ENCODE results near the gene SLC7A11. TPM values are rescaled to one million over a fixed set of nuclear protein-coding genes. Genes with fewer than 3 reads are reported as not detected.

The SLC7A11 gene
- total and polyA plus RNA-seq, 2 experiments from 2014 or later = 10.0 to 33.9 TPM

- Mint-ChIP-seq H3K9me3 (no peaks in the 10 kb centered on the region; the same call in 2 of the 3 replicates), H3K27ac (no peak overlapping the region), H3K4me1 (peaks cover 26% of the 10 kb centered on the region), H3K4me3 (no peak overlapping the region), H3K27me3 (ENCODE audit: insufficient read depth, low read depth, poor library complexity) (peaks cover 2% of the 10 kb centered on the region), H3K36me3 (ENCODE audit: low read depth) (peaks cover 82% of the 10 kb centered on the region)
- no peaks in the 10 kb centered on the region for H3K27me3 ChIP-seq (ENCODE audit: insufficient read depth)
- H3K4me1 ChIP-seq (ENCODE audit: insufficient read depth) = peaks cover 19% of the 10 kb centered on the region
- TF ChIP-seq, protein P1, sequence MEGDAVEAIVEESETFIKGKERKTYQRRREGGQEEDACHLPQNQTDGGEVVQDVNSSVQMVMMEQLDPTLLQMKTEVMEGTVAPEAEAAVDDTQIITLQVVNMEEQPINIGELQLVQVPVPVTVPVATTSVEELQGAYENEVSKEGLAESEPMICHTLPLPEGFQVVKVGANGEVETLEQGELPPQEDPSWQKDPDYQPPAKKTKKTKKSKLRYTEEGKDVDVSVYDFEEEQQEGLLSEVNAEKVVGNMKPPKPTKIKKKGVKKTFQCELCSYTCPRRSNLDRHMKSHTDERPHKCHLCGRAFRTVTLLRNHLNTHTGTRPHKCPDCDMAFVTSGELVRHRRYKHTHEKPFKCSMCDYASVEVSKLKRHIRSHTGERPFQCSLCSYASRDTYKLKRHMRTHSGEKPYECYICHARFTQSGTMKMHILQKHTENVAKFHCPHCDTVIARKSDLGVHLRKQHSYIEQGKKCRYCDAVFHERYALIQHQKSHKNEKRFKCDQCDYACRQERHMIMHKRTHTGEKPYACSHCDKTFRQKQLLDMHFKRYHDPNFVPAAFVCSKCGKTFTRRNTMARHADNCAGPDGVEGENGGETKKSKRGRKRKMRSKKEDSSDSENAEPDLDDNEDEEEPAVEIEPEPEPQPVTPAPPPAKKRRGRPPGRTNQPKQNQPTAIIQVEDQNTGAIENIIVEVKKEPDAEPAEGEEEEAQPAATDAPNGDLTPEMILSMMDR (conservative IDR thresholded peaks at IDR 0.05; ENCODE audit: low read depth in 2 of 2) = no peak
- TF ChIP-seq EZH2phosphoT487 (IDR thresholded peaks at IDR 0.05; ENCODE audit: unreplicated experiment) = no peak
- TF ChIP-seq NANOG (IDR thresholded peaks at IDR 0.05; ENCODE audit: borderline replicate concordance) = no peak
- no peak for TF ChIP-seq EZH2 (IDR thresholded peaks at IDR 0.05; ENCODE audit: low read depth, unreplicated experiment)
- TF ChIP-seq, protein P2, sequence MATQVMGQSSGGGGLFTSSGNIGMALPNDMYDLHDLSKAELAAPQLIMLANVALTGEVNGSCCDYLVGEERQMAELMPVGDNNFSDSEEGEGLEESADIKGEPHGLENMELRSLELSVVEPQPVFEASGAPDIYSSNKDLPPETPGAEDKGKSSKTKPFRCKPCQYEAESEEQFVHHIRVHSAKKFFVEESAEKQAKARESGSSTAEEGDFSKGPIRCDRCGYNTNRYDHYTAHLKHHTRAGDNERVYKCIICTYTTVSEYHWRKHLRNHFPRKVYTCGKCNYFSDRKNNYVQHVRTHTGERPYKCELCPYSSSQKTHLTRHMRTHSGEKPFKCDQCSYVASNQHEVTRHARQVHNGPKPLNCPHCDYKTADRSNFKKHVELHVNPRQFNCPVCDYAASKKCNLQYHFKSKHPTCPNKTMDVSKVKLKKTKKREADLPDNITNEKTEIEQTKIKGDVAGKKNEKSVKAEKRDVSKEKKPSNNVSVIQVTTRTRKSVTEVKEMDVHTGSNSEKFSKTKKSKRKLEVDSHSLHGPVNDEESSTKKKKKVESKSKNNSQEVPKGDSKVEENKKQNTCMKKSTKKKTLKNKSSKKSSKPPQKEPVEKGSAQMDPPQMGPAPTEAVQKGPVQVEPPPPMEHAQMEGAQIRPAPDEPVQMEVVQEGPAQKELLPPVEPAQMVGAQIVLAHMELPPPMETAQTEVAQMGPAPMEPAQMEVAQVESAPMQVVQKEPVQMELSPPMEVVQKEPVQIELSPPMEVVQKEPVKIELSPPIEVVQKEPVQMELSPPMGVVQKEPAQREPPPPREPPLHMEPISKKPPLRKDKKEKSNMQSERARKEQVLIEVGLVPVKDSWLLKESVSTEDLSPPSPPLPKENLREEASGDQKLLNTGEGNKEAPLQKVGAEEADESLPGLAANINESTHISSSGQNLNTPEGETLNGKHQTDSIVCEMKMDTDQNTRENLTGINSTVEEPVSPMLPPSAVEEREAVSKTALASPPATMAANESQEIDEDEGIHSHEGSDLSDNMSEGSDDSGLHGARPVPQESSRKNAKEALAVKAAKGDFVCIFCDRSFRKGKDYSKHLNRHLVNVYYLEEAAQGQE (IDR thresholded peaks at IDR 0.05; ENCODE audit: unreplicated experiment) = no peak
- TF ChIP-seq CREB1 (CRISPR knock-in tag; IDR thresholded peaks at IDR 0.05; ENCODE audit: low read depth) = no peak
- H4K20me1 ChIP-seq (replicated peaks; ENCODE audit: insufficient read depth) = no peaks in the 10 kb centered on the region
- no peaks in the 10 kb centered on the region for H3F3A ChIP-seq (replicated peaks; ENCODE audit: low read depth)
- ATAC-seq (no peak), DNase-seq (ENCODE audit: low spot score) (no peak)
- no peak overlapping the region for H3K4me2 ChIP-seq
- H3K36me3 ChIP-seq (ENCODE audit: insufficient read depth) = peaks cover 13% of the 10 kb centered on the region; the same call in 1 of the 2 replicates
- H2AFZ ChIP-seq = no peak overlapping the region
- no peak overlapping the region for H3K4me3 ChIP-seq
- no peak overlapping the region for H3K27ac ChIP-seq (ENCODE audit: low read depth)
- no peaks in the 10 kb centered on the region for H3K9me2 ChIP-seq (ENCODE audit: insufficient read depth)
- H3K79me2 ChIP-seq (replicated peaks; ENCODE audit: insufficient read depth) = peaks cover 69% of the 10 kb centered on the region
Observed at GRCh38 chr4:138232364-138232763, 9.8 kb downstream of the SLC7A11 start.

DNA sequence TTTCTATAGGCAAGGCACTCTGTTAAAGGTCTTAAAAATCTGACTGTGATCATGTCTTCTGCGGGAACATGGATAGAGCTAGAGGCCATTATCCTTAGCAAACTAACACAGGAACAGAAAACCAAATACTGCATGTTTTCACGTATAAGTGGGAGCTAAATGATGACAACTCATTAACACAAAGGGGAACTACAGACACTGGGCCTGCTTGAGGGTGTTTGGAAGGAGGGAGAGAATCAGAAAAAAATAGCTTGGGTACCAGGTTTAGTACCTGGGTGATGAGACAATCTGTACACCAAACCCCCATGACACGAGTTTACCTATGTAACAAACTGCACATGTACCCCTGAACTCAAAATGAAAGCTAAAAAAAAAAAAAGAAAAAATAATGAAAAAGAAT is 12.1 kb downstream of the SLC7A11 start:
- no peak overlapping the region; the same call in 1 of the 2 replicates for H3K27ac Mint-ChIP-seq
- no peaks in the 10 kb centered on the region for H4K20me1 ChIP-seq (replicated peaks; ENCODE audit: insufficient read depth)
- H3K9me3 Mint-ChIP-seq = no peaks in the 10 kb centered on the region
- no peak overlapping the region for H3K4me3 Mint-ChIP-seq
- no peak overlapping the region for H2AFZ ChIP-seq
- peaks cover 29% of the 10 kb centered on the region for H3K4me1 ChIP-seq (ENCODE audit: insufficient read depth)
- TF ChIP-seq EZH2phosphoT487 (IDR thresholded peaks at IDR 0.05; ENCODE audit: unreplicated experiment) = no peak
- TF ChIP-seq JUNB (IDR thresholded peaks at IDR 0.05; ENCODE audit: unreplicated experiment) = no peak
- TF ChIP-seq ZNF114 (CRISPR knock-in tag; IDR thresholded peaks at IDR 0.05) = no peak
- TF ChIP-seq, protein P1 (conservative IDR thresholded peaks at IDR 0.05; ENCODE audit: low read depth in 2 of 2) = no peak
- TF ChIP-seq, protein P2 (IDR thresholded peaks at IDR 0.05; ENCODE audit: unreplicated experiment) = no peak
- TF ChIP-seq CREB1 (CRISPR knock-in tag; IDR thresholded peaks at IDR 0.05; ENCODE audit: low read depth) = no peak
- TF ChIP-seq POLR2AphosphoS5 (IDR thresholded peaks at IDR 0.05; ENCODE audit: low read depth) = no peak
- no peak overlapping the region for H3K27ac ChIP-seq (ENCODE audit: low read depth)
- H3K36me3 Mint-ChIP-seq (ENCODE audit: low read depth) = peaks cover 72% of the 10 kb centered on the region
- no peak overlapping the region for H3K4me3 ChIP-seq
- ATAC-seq (no peak), DNase-seq (ENCODE audit: low spot score) (no peak)
- no peaks in the 10 kb centered on the region for H3K27me3 ChIP-seq (ENCODE audit: insufficient read depth)
- peaks cover 39% of the 10 kb centered on the region for H3K4me1 Mint-ChIP-seq
- H3F3A ChIP-seq (replicated peaks; ENCODE audit: low read depth) = no peaks in the 10 kb centered on the region
- H3K79me2 ChIP-seq (replicated peaks; ENCODE audit: insufficient read depth) = peaks cover 49% of the 10 kb centered on the region
- H3K36me3 ChIP-seq (ENCODE audit: insufficient read depth) = peaks cover 13% of the 10 kb centered on the region; the same call in 1 of the 2 replicates
- H3K27me3 Mint-ChIP-seq (ENCODE audit: insufficient read depth, low read depth, poor library complexity) = no peaks in the 10 kb centered on the region
- no peak overlapping the region for H3K4me2 ChIP-seq
- H3K9me2 ChIP-seq (ENCODE audit: insufficient read depth) = no peaks in the 10 kb centered on the region

Measured in GM23338 (cell line).